PC-3 (cell line): ENCODE data around the gene SETBP1.

Experiments
- CTCF ChIP-seq: fragments of 300-600 bp; sonication (generic); conservative IDR thresholded peaks from 2 replicates; pipeline ENCODE4 v1.5.1; 2017; ENCODE audit warnings: antibody characterized with exemption, low read depth, mild to moderate bottlenecking, low read length
- EZH2 ChIP-seq: fragments of 300-600 bp; sonication (generic); IDR thresholded peaks from one replicate; pipeline ENCODE4 v1.6.1; 2017; ENCODE audit warnings: antibody characterized with exemption, mild to moderate bottlenecking, low read length; ENCODE audit not compliant: unreplicated experiment
- EZH2phosphoT487 ChIP-seq: fragments of 300-600 bp; sonication (generic); IDR thresholded peaks from 2 replicates; pipeline ENCODE4 v1.6.1; 2018; ENCODE audit warnings: mild to moderate bottlenecking, antibody characterized with exemption, low read length, borderline replicate concordance

GRCh38 chr18:44804033-44804432, 123.3 kb downstream of the SETBP1 start:
- no peak for TF ChIP-seq CTCF
- TF ChIP-seq EZH2phosphoT487 = no peak
- no peak for TF ChIP-seq EZH2
